Natural killer cell (primary cell): ENCODE results near the gene GIPC1. TPM values are rescaled to one million over a fixed set of nuclear protein-coding genes. Genes with fewer than 3 reads are reported as not detected.

Source experiments
- ATAC-seq, 3 donors: fragments of 150-1000 bp in 2 of 3; fragments of 200-7000 bp in 1 of 3; cut with Tn5 transposase; 1 replicate in 1 of 3; 2 replicates in 2 of 3; pipeline ENCODE4 v1.10.0; 2021; ENCODE audit warnings: mild to moderate bottlenecking in 2 of 3, moderate library complexity in 2 of 3
- DNase-seq, 2 donors: peaks; one replicate each; pipeline versions ENCODE4 v3.0.0 to v3.0.0-alpha.2; 2013 to 2021; ENCODE audit warnings: mixed read lengths in 1 of 2
- H3K27ac ChIP-seq: one replicate; pipeline ENCODE4 v1.5.1; 2013; ENCODE audit warnings: mild to moderate bottlenecking, low read length
- H3K27me3 ChIP-seq: one replicate; pipeline ENCODE4 v1.6.1; 2013; ENCODE audit warnings: low read length; ENCODE audit not compliant: control insufficient read depth, insufficient read depth
- H3K36me3 ChIP-seq: one replicate; pipeline ENCODE4 v1.6.1; 2013; ENCODE audit warnings: low read length; ENCODE audit not compliant: control insufficient read depth, insufficient read depth
- H3K4me1 ChIP-seq: one replicate; pipeline ENCODE4 v1.6.1; 2013; ENCODE audit warnings: low read length; ENCODE audit not compliant: control insufficient read depth, insufficient read depth
- H3K4me3 ChIP-seq: one replicate; pipeline ENCODE4 v1.5.1; 2013; ENCODE audit warnings: low read length
- H3K9me3 ChIP-seq: one replicate; pipeline ENCODE4 v1.6.1; 2013; ENCODE audit warnings: low read length; ENCODE audit not compliant: control insufficient read depth, insufficient read depth
- H3K27ac Mint-ChIP-seq, 2 donors: one replicate each; pipeline ENCODE4 v1.8.0; 2022; ENCODE audit warnings: mild to moderate bottlenecking in 2 of 2, mixed read lengths in 2 of 2, moderate library complexity in 1 of 2
- H3K27me3 Mint-ChIP-seq, 2 donors: one replicate each; pipeline ENCODE4 v1.8.0; 2022; ENCODE audit warnings: low read depth in 2 of 2, mixed read lengths in 2 of 2
- H3K36me3 Mint-ChIP-seq: one replicate; pipeline ENCODE4 v1.8.0; 2022; ENCODE audit warnings: mixed read lengths
- H3K4me1 Mint-ChIP-seq, 2 donors: one replicate each; pipeline ENCODE4 v1.8.0; 2022; ENCODE audit warnings: mixed read lengths in 2 of 2
- H3K4me3 Mint-ChIP-seq: one replicate; pipeline ENCODE4 v1.8.0; 2022; ENCODE audit warnings: mild to moderate bottlenecking, moderate library complexity, mixed read lengths
- H3K9me3 Mint-ChIP-seq, 2 donors: one replicate each; pipeline ENCODE4 v1.8.0; 2022; ENCODE audit warnings: mixed read lengths in 2 of 2
- WGBS: methylation state at CpG from one replicate; pipeline ENCODE4 v1.1.7; 2013; ENCODE audit warnings: missing lambda C conversion rate; ENCODE audit not compliant: insufficient coverage; 5-methylcytosine and 5-hydroxymethylcytosine counted together
- intact Hi-C: fragments of 100-400 bp; cut with micrococcal nuclease; formaldehyde crosslinking; loops from one replicate; pipeline ENCODE4 v1.14.2; 2022
- total RNA-seq, 4 donors: library from RNA; stranded (reverse); fragments of 120-200 nt in 1 of 4; gene quantifications; one replicate each; pipeline versions ENCODE4 v1.2.3 to v1.2.4, GENCODE V29; 2013 to 2022
- TF ChIP-seq, protein P1 (sequence below): fragments of 200-600 bp; IDR thresholded peaks from one replicate; pipeline ENCODE4 v1.8.0; 2022; ENCODE audit warnings: antibody characterized with exemption

Gene GIPC1
- total RNA-seq, 3 donors from 2014 or later (not counting 1 experiment from before 2014, with no cell fraction given): 25.3 to 34.5 (median 31.4) TPM

DNA sequence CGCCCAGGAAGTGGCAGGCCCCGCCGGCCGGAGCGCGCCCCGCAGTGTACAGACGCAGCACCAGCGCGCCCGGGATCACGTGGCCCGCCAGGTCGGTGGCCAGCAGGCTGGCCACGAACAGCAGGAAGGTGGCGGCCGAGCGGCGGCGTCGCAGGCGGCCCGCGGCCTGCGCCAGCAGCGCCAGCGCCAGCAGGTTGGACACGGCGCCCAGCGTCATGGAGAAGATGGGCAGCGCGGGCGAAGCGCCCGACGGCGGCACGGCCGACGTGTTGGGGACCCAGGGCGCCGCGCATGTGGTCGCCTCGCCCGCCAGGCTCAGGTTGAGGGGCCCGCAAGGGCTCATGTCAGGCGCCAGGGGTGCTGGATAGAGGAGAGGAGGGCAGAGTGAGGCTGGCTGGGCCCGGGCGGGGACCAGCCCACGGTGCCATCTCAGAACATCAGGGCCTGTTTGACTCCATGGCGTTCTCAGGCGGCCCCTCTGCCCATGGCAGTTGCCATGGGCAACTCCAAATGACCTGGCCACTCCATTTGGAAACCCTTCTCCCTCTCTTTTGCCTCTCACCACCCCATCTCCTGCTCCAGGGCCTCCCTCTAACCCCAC lies 21.8 kb downstream of the GIPC1 start:
- Mint-ChIP-seq H3K4me1 (peaks cover 29 to 54% of the 10 kb centered on the region in 2 donors), H3K36me3 (no peaks in the 10 kb centered on the region), H3K9me3 (no peaks in the 10 kb centered on the region), H3K27ac (peak overlapping the region; percentile 38 to 99), H3K27me3 (peaks cover 0 to 11% of the 10 kb centered on the region in 2 donors), H3K4me3 (peak overlapping the region; percentile 61)
- H3K4me1 ChIP-seq: peaks cover 53% of the 10 kb centered on the region
- H3K36me3 ChIP-seq: peaks cover 29% of the 10 kb centered on the region
- no peak overlapping the region for H3K27ac ChIP-seq
- H3K27me3 ChIP-seq: peaks cover 11% of the 10 kb centered on the region
- DNase-seq (peak in 1 of 2 donors; percentile 18), ATAC-seq (no peak)
- H3K4me3 ChIP-seq: no peak overlapping the region
- H3K9me3 ChIP-seq: no peaks in the 10 kb centered on the region
- TF ChIP-seq, protein P1, sequence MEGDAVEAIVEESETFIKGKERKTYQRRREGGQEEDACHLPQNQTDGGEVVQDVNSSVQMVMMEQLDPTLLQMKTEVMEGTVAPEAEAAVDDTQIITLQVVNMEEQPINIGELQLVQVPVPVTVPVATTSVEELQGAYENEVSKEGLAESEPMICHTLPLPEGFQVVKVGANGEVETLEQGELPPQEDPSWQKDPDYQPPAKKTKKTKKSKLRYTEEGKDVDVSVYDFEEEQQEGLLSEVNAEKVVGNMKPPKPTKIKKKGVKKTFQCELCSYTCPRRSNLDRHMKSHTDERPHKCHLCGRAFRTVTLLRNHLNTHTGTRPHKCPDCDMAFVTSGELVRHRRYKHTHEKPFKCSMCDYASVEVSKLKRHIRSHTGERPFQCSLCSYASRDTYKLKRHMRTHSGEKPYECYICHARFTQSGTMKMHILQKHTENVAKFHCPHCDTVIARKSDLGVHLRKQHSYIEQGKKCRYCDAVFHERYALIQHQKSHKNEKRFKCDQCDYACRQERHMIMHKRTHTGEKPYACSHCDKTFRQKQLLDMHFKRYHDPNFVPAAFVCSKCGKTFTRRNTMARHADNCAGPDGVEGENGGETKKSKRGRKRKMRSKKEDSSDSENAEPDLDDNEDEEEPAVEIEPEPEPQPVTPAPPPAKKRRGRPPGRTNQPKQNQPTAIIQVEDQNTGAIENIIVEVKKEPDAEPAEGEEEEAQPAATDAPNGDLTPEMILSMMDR: no peak
- intact Hi-C loops: loop anchor here (10.0 kb wide), 1 partner anchor 589 kb away; no protein-coding TSS in a partner anchor
- WGBS: 35% methylated on average over 53 of the region's 53 CpGs

- Mint-ChIP-seq H3K4me1 (peaks cover 29 to 54% of the 10 kb centered on the region in 2 donors), H3K36me3 (no peaks in the 10 kb centered on the region), H3K4me3 (peak overlapping the region; percentile 64), H3K27me3 (peaks cover 0 to 11% of the 10 kb centered on the region in 2 donors), H3K27ac (peak overlapping the region in 1 of 2 donors; percentile 99), H3K9me3 (no peaks in the 10 kb centered on the region)
- peaks cover 11% of the 10 kb centered on the region for H3K27me3 ChIP-seq
- peak in 1 of 2 donors; percentile 31 for DNase-seq
- peaks cover 53% of the 10 kb centered on the region for H3K4me1 ChIP-seq
- H3K27ac ChIP-seq: no peak overlapping the region
- peaks cover 29% of the 10 kb centered on the region for H3K36me3 ChIP-seq
- no peak for ATAC-seq
- TF ChIP-seq, protein P1: no peak
- intact Hi-C loops: loop anchor here (10.0 kb wide), 1 partner anchor 589 kb away; no protein-coding TSS in a partner anchor
- no peak overlapping the region for H3K4me3 ChIP-seq
- H3K9me3 ChIP-seq: no peaks in the 10 kb centered on the region
- 11% methylated on average over 97 of the region's 97 CpGs for WGBS
Measured at GRCh38 chr19:14473073-14473977, 22.6 kb downstream of the GIPC1 start.

- H3K4me1 Mint-ChIP-seq: peaks cover 29 to 51% of the 10 kb centered on the region in 2 donors
- no peaks in the 10 kb centered on the region for H3K9me3 ChIP-seq
- H3K27me3 ChIP-seq: peaks cover 11% of the 10 kb centered on the region
- no peaks in the 10 kb centered on the region for H3K9me3 Mint-ChIP-seq
- no peak overlapping the region for H3K27ac ChIP-seq
- peaks cover 31% of the 10 kb centered on the region for H3K36me3 ChIP-seq
- H3K27me3 Mint-ChIP-seq: peaks cover 0 to 11% of the 10 kb centered on the region in 2 donors
- 4% methylated on average over 66 of the region's 66 CpGs for WGBS
- H3K4me3 ChIP-seq: no peak overlapping the region
- H3K36me3 Mint-ChIP-seq: no peaks in the 10 kb centered on the region
- peak overlapping the region; percentile 11 to 99 for H3K27ac Mint-ChIP-seq
- peak overlapping the region; percentile 64 for H3K4me3 Mint-ChIP-seq
- ATAC-seq: peak; percentile 28 to 76 (median 48)
- peaks cover 52% of the 10 kb centered on the region for H3K4me1 ChIP-seq
- intact Hi-C loops: loop anchor here (1.0 to 10.0 kb wide), 2 partner anchors 13 to 588 kb away; no protein-coding TSS in a partner anchor
- TF ChIP-seq, protein P1: peak; percentile 99
- DNase-seq: peak; percentile 90
Measured at GRCh38 chr19:14472202-14472938, 23.6 kb downstream of the GIPC1 start.
